ENCODE data around the gene STRA8.

DNA sequence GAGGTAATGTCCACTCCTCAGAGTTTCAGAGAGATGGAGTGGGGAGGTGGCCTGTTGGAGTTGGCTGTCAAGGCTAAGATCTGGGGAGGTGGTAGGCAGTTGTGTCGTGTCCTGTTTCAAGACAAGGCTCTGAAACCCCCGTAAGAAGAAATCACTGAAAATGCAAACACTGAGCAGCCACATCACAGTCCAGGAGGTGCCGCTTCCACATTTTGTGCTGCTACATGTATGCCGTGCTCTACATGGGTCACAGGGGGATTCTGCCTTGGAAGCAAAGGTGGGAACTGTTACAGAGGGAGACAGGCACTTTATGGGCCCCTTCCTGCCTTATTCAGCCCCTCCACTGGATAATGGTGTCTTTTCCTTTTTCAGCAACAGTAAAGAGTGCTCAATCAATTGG is 34.2 kb upstream of the STRA8 start:
- no peak for TF ChIP-seq GATA3 (IDR thresholded peaks at IDR 0.05; ENCODE audit: low read depth, low read length)
- TF ChIP-seq GATA2 (IDR thresholded peaks at IDR 0.05; ENCODE audit: low read depth, low read length): no peak
